Heart left ventricle (tissue), 16 donors: ENCODE measurements around the gene PLCB3. TPM values are rescaled to one million over a fixed set of nuclear protein-coding genes. Genes with fewer than 3 reads are reported as not detected.
A peak's percentile ranks its signal among the peaks of the same experiment; 100 is the strongest.

ENCODE experiments used
- ATAC-seq, 4 donors: fragments of 200-7000 bp; cut with Tn5 transposase; one replicate each; pipeline ENCODE4 v1.9.1; 2020 to 2022; ENCODE audit warnings: moderate library complexity in 4 of 4, mild to moderate bottlenecking in 3 of 4, moderate number of reproducible peaks in 1 of 4
- DNase-seq, 5 donors: peaks; one replicate each; pipeline ENCODE4 v3.0.0-alpha.2; 2020
- H3K27ac ChIP-seq, 12 donors: fragments of 200-600 bp; sonication (generic) in 4 of 12; one replicate each; pipeline versions ENCODE4 v1.5.0 to v1.8.0; 2016 to 2022; ENCODE audit warnings: mild to moderate bottlenecking in 2 of 12
- H3K27me3 ChIP-seq, 9 donors: fragments of 200-600 bp; sonication (generic) in 2 of 9; one replicate each; pipeline versions ENCODE4 v1.5.1 to v1.8.0; 2016 to 2022; ENCODE audit warnings: mild to moderate bottlenecking in 3 of 9
- H3K36me3 ChIP-seq, 9 donors: fragments of 200-600 bp; sonication (generic) in 2 of 9; one replicate each; pipeline versions ENCODE4 v1.5.0 to v1.8.0; 2018 to 2022; ENCODE audit warnings: mild to moderate bottlenecking in 2 of 9
- H3K4me1 ChIP-seq, 12 donors: fragments of 200-600 bp; sonication (generic) in 4 of 12; one replicate each; pipeline versions ENCODE4 v1.5.0 to v1.8.0; 2016 to 2022; ENCODE audit warnings: mild to moderate bottlenecking in 3 of 12
- H3K4me3 ChIP-seq, 12 donors: fragments of 200-600 bp; sonication (generic) in 4 of 12; one replicate each; pipeline versions ENCODE4 v1.5.0 to v1.8.0; 2017 to 2022; ENCODE audit warnings: mild to moderate bottlenecking in 9 of 12, moderate library complexity in 4 of 12
- H3K9me3 ChIP-seq, 12 donors: fragments of 200-600 bp; sonication (generic) in 4 of 12; one replicate each; pipeline versions ENCODE4 v1.5.0 to v1.8.0; 2016 to 2022; ENCODE audit warnings: mild to moderate bottlenecking in 1 of 12
- POLR2A ChIP-seq, 2 donors: fragments of 450-650 bp; IDR thresholded peaks; one replicate each; pipeline ENCODE4 v1.6.1; 2017; ENCODE audit warnings: antibody characterized with exemption in 2 of 2, mild to moderate bottlenecking in 2 of 2, moderate library complexity in 2 of 2
- WGBS, 4 donors: extraction: QIAGEN DNeasy Blood & Tissue Kit in 2 of 4; methylation state at CpG; one replicate each; pipeline versions ENCODE4 v1.1.5 to v1.1.7; 2013 to 2018; 5-methylcytosine and 5-hydroxymethylcytosine counted together
- intact Hi-C, 10 donors: fragments of 100-400 bp; cut with DNase I; formaldehyde crosslinking; loops; one replicate each; pipeline versions ENCODE4 v1.11.1 to v1.14.2; 2022
- polyA plus RNA-seq, 2 donors: library from polyadenylated mRNA; stranded (reverse); fragments of 200-250 nt; gene quantifications; one replicate each; pipeline ENCODE4 v1.2.3, GENCODE V29; 2013
- total RNA-seq, 9 donors: library from RNA; depleted of rRNA in 2 of 9; stranded (reverse); fragments of >200 nt in 2 of 9; fragmentation: NEBNext Ultra II Directional in 3 of 9; extraction: Animal tissue kit (Norgen Biotek cat#: 25700) in 3 of 9; gene quantifications; one replicate each; pipeline versions ENCODE4 v1.1.0 to v1.2.4, GENCODE V29; 2016 to 2023
- TF ChIP-seq, protein P1 (sequence below), 12 donors: fragments of 200-600 bp; sonication (generic) in 4 of 12; IDR thresholded peaks; one replicate each; pipeline versions ENCODE4 v1.5.0 to v1.8.0; 2018 to 2022; ENCODE audit warnings: antibody characterized with exemption in 12 of 12, mild to moderate bottlenecking in 5 of 12
- donor health status: ischemic (EF 13 %, LVEDD 7.1; RV severe dilation, severe dysfunction).
- donor health status: healthy with polysubstance abuse.
- donor health status: DM: no; HTN: yes; CAD: no.
- donor health status: DM: no; HTN: no; CAD: no.
- donor health status: ischemic (EF 25% LVEDD 6.9; RV normal size, moderate dysfunction).
- donor health status: ischemic (EF 25% LVEDD 5.7; RV mildly dilated, moderate dysfunction).
- donor health status: healthy.
- donor health status: DM: yes; HTN: yes; CAD: no.
- donor health status: ischemic (EF 35%, LVEDD 5.7; RV mildly dilated, moderate dysfunction).
- donor health status: nonischemic (EF 11% LVEDD 7.7; RV severe dilation, severe dysfunction).
- donor health status: DM: yes; HTN: yes; CAD: no.
- donor health status: PGD.
- donor health status: ischemic (EF 29% LVEDD 5.4; RV normal size, mild dysfunction).
- donor health status: nonischemic (EF 23%, LVEDD 6.1; RV moderate dilation, normal function).

The PLCB3 gene
- total and polyA plus RNA-seq, 11 donors, result 7.4 to 19.1 (median 9.8) TPM

DNA sequence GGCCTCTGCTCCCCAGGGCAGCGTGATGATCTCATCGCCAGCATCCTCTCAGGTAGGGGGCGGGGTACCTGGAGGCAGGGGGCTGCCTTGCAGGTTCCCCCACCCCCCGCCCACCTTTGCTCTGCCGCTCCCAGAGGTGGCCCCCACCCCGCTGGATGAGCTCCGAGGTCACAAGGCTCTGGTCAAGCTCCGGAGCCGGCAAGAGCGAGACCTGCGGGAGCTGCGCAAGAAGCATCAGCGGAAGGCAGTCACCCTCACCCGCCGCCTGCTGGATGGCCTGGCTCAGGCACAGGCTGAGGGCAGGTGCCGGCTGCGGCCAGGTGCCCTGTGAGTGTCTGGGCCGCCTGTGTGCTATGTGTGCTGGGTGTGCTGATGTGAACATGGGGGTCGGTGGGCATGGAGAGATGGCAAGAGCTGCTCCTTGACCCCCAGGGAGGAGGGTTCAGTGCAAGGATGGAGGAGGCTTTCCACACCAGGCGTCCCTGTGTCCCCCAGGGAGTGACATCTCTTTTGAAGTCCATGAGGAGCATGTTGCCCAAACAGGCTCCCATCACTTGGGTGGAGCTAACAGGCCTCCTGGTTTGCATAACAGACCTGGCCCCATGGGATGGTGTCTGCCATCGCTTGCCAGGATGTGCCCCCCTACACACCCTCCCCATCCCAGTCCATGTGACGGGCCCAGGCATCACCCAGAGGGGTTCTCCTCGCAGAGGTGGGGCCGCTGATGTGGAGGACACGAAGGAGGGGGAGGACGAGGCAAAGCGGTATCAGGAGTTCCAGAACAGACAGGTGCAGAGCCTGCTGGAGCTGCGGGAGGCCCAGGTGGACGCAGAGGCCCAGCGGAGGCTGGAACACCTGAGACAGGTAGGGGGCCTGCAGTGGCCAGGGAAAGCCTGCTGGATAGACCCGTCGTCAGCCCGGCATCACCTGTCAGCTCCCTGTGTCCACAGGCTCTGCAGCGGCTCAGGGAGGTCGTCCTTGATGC lies 14.1 kb downstream of the PLCB3 start:
- intact Hi-C loops, result no loop called here
- H3K27me3 ChIP-seq, result no peaks in the 10 kb centered on the region
- H3K9me3 ChIP-seq, result no peaks in the 10 kb centered on the region
- TF ChIP-seq, protein P1, sequence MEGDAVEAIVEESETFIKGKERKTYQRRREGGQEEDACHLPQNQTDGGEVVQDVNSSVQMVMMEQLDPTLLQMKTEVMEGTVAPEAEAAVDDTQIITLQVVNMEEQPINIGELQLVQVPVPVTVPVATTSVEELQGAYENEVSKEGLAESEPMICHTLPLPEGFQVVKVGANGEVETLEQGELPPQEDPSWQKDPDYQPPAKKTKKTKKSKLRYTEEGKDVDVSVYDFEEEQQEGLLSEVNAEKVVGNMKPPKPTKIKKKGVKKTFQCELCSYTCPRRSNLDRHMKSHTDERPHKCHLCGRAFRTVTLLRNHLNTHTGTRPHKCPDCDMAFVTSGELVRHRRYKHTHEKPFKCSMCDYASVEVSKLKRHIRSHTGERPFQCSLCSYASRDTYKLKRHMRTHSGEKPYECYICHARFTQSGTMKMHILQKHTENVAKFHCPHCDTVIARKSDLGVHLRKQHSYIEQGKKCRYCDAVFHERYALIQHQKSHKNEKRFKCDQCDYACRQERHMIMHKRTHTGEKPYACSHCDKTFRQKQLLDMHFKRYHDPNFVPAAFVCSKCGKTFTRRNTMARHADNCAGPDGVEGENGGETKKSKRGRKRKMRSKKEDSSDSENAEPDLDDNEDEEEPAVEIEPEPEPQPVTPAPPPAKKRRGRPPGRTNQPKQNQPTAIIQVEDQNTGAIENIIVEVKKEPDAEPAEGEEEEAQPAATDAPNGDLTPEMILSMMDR (IDR thresholded peaks at IDR 0.05), result no peak
- no peak for TF ChIP-seq POLR2A (IDR thresholded peaks at IDR 0.05)
- H3K4me3 ChIP-seq, result no peak overlapping the region
- ATAC-seq, result no peak
- DNase-seq, result no peak
- no peak overlapping the region for H3K27ac ChIP-seq
- H3K4me1 ChIP-seq, result peaks cover 2 to 27% (median 24%) of the 10 kb centered on the region in 12 donors
- 92 to 96% (median 94%) methylated on average over 24 to 35 of the region's 35 CpGs for WGBS, 4 donors
- peaks cover 0 to 65% (median 51%) of the 10 kb centered on the region in 9 donors for H3K36me3 ChIP-seq

DNA sequence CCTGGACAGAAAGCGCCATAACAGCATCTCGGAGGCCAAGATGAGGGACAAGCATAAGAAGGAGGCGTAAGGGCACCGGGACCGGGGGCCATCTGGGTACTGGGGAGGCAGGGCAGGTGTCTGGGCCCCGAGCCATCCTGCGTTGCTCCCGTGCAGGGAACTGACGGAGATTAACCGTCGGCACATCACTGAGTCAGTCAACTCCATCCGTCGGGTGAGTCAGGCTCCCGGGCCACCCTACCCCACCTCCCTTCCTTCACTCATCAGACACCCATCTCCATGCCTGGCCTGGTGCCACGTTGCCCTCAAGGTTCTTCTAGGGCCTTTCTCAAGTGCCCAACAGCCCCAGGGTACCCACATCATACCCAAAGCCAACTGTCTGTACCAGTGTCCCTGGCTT lies 15.0 kb downstream of the PLCB3 start:
- Histone ChIP-seq H3K27ac (peak overlapping the region in 2 of 12 donors; percentile 86 to 97), H3K4me3 (no peak overlapping the region), H3K4me1 (peaks cover 2 to 27% (median 24%) of the 10 kb centered on the region in 12 donors), H3K36me3 (peaks cover 0 to 57% (median 47%) of the 10 kb centered on the region in 9 donors), H3K27me3 (no peaks in the 10 kb centered on the region), H3K9me3 (no peaks in the 10 kb centered on the region)
- DNase-seq (no peak), ATAC-seq (no peak)
- 89 to 94% (median 91%) methylated on average over 15 of the region's 15 CpGs for WGBS, 4 donors
- TF ChIP-seq POLR2A (IDR thresholded peaks at IDR 0.05), result no peak
- TF ChIP-seq, protein P1 (IDR thresholded peaks at IDR 0.05), result no peak
- intact Hi-C loops, result no loop called here

DNA sequence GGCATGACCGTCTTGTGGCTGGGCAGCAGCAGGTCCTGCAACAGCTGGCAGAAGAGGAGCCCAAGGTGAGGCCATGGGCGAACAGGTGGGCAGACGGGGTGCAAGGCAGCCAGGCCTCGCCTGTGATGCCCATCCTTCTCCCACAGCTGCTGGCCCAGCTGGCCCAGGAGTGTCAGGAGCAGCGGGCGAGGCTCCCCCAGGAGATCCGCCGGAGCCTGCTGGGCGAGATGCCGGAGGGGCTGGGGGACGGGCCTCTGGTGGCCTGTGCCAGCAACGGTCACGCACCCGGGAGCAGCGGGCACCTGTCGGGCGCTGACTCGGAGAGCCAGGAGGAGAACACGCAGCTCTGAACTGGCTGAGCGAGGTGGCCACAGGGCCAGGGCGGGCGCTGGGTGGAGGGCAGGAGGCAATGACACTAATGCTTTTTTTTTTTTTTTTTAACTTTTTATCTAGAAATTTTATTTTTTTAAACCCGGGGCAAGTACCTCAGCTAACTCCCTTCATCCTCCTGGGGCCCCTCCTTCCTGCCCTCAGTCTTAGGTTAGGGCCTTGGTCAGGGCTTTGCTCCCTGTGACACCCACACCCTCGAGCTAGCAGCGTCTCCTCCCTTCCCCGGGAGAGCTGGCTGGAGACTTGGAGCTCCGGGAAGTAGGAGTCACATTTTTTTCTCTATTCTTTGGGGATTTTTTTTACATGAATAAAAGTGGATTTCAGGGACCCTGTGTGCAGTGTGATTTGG lies 16.0 kb downstream of the PLCB3 start:
- DNase-seq (peak in 1 of 5 donors; percentile 54), ATAC-seq (no peak)
- TF ChIP-seq POLR2A (IDR thresholded peaks at IDR 0.05), result no peak
- TF ChIP-seq, protein P1 (IDR thresholded peaks at IDR 0.05), result no peak
- WGBS, 4 donors, result 59 to 83% (median 72%) methylated on average over 24 to 27 of the region's 27 CpGs
- H3K27me3 ChIP-seq, result no peaks in the 10 kb centered on the region
- H3K9me3 ChIP-seq, result no peaks in the 10 kb centered on the region
- peak overlapping the region in 4 of 12 donors; percentile 77 to 95 (median 82) for H3K4me3 ChIP-seq
- H3K27ac ChIP-seq, result peak overlapping the region; percentile 86 to 100 (median 97)
- intact Hi-C loops, result no loop called here
- H3K4me1 ChIP-seq, result peaks cover 2 to 37% (median 31%) of the 10 kb centered on the region in 12 donors
- peaks cover 0 to 46% (median 37%) of the 10 kb centered on the region in 9 donors for H3K36me3 ChIP-seq
